Left lung (tissue), 10 donors: Measurements from ENCODE around the gene PIH1D1. TPM values are rescaled to one million over a fixed set of nuclear protein-coding genes. Genes with fewer than 3 reads are reported as not detected.
A peak's percentile ranks its signal among the peaks of the same experiment; 100 is the strongest.

Experiments
- ATAC-seq: fragments of 200-7000 bp; cut with Tn5 transposase; one replicate; pipeline ENCODE4 v1.9.1; 2020; ENCODE audit warnings: moderate library complexity
- DNase-seq, 4 donors: peaks; one replicate each; pipeline ENCODE4 v3.0.0-alpha.2; 2013 to 2020
- H3K27ac ChIP-seq, 2 donors: fragments of 200-600 bp; sonication (generic) in 1 of 2; one replicate each; pipeline versions ENCODE4 v1.5.0 to v1.8.0; 2020 to 2021
- H3K27me3 ChIP-seq, 2 donors: fragments of 200-600 bp; sonication (generic) in 1 of 2; one replicate each; pipeline versions ENCODE4 v1.5.0 to v1.8.0; 2020 to 2021
- H3K36me3 ChIP-seq, 2 donors: fragments of 200-600 bp; sonication (generic) in 1 of 2; one replicate each; pipeline versions ENCODE4 v1.5.0 to v1.8.0; 2020 to 2021
- H3K4me1 ChIP-seq, 2 donors: fragments of 200-600 bp; one replicate each; pipeline ENCODE4 v1.8.0; 2021
- H3K4me3 ChIP-seq, 2 donors: fragments of 200-600 bp; sonication (generic) in 1 of 2; one replicate each; pipeline versions ENCODE4 v1.5.0 to v1.8.0; 2020 to 2021; ENCODE audit warnings: mild to moderate bottlenecking in 1 of 2
- H3K9me3 ChIP-seq, 2 donors: fragments of 200-600 bp; sonication (generic) in 1 of 2; one replicate each; pipeline versions ENCODE4 v1.5.0 to v1.8.0; 2020 to 2021
- CTCF ChIP-seq, 2 donors: fragments of 200-600 bp; sonication (generic) in 1 of 2; IDR thresholded peaks; one replicate each; pipeline versions ENCODE4 v1.5.0 to v1.8.0; 2021; ENCODE audit warnings: antibody characterized with exemption in 2 of 2
- intact Hi-C, 2 donors: fragments of 100-400 bp; cut with DNase I; formaldehyde crosslinking; loops; one replicate each; pipeline versions ENCODE4 v1.11.2 to v1.14.2; 2022
- polyA plus RNA-seq, 6 donors: library from polyadenylated mRNA; unstranded; fragments of 120-200 nt; gene quantifications; one replicate each; pipeline ENCODE4 v1.2.1, GENCODE V29; 2013; ENCODE audit not compliant: insufficient read length in 6 of 6
- total RNA-seq, 2 donors: library from RNA; stranded (reverse); fragmentation: NEBNext Ultra II Directional; extraction: Animal tissue kit (Norgen Biotek cat#: 25700); gene quantifications; one replicate each; pipeline ENCODE4 v1.2.1, GENCODE V29; 2021
- donor health status: DM: no; HTN: yes; CAD: no.
- donor health status: DM: no; HTN: no; CAD: no.

The PIH1D1 gene
- total and polyA plus RNA-seq, 8 donors = 54.4 to 93.2 (median 78.5) TPM

- Histone ChIP-seq H3K36me3 (no peaks in the 10 kb centered on the region), H3K4me1 (peaks cover 7 to 34% of the 10 kb centered on the region in 2 donors), H3K9me3 (no peaks in the 10 kb centered on the region), H3K4me3 (no peak within 1 kb of the TSS), H3K27me3 (peaks cover 83 to 99% of the 10 kb centered on the region in 2 donors), H3K27ac (no peak within 1 kb of the TSS)
- no peak for DNase-seq
- intact Hi-C loops = no loop called here
- ATAC-seq = no peak
- TF ChIP-seq CTCF (IDR thresholded peaks at IDR 0.05) = no peak
Observed at GRCh38 chr19:49423071-49423984, 28.3 kb downstream of the PIH1D1 start, which contains the start of gene PTH2. Gene PTH2 (minus strand): TSS chr19:49423441. CDS start chr19:49423339, 102 bp downstream.

GRCh38 chr19:49422407-49423070 lies 29.1 kb downstream of the PIH1D1 start:
- Histone ChIP-seq H3K27ac (no peak overlapping the region), H3K27me3 (peaks cover 75 to 95% of the 10 kb centered on the region in 2 donors), H3K36me3 (no peaks in the 10 kb centered on the region), H3K4me3 (no peak overlapping the region), H3K9me3 (no peaks in the 10 kb centered on the region), H3K4me1 (peaks cover 7 to 26% of the 10 kb centered on the region in 2 donors)
- DNase-seq (peak in 1 of 4 donors; percentile 35), ATAC-seq (peak; percentile 63)
- peak in 1 of 2 donors; percentile 41 for TF ChIP-seq CTCF (IDR thresholded peaks at IDR 0.05)
- intact Hi-C loops = no loop called here

- Histone ChIP-seq H3K27me3 (peaks cover 68 to 95% of the 10 kb centered on the region in 2 donors), H3K4me1 (peaks cover 7 to 26% of the 10 kb centered on the region in 2 donors), H3K36me3 (no peaks in the 10 kb centered on the region), H3K4me3 (no peak overlapping the region), H3K27ac (no peak overlapping the region), H3K9me3 (no peaks in the 10 kb centered on the region)
- intact Hi-C loops = no loop called here
- TF ChIP-seq CTCF (IDR thresholded peaks at IDR 0.05) = no peak
- no peak for DNase-seq
- no peak for ATAC-seq
Observed at GRCh38 chr19:49421878-49422202, 29.8 kb downstream of the PIH1D1 start.

- Histone ChIP-seq H3K27ac (no peak overlapping the region), H3K27me3 (peaks cover 63 to 94% of the 10 kb centered on the region in 2 donors), H3K36me3 (no peaks in the 10 kb centered on the region), H3K9me3 (no peaks in the 10 kb centered on the region), H3K4me1 (peaks cover 7 to 26% of the 10 kb centered on the region in 2 donors), H3K4me3 (peak overlapping the region in 1 of 2 donors; percentile 18)
- DNase-seq (peak; percentile 65 to 86 (median 76)), ATAC-seq (peak; percentile 90)
- intact Hi-C loops = no loop called here
- no peak for TF ChIP-seq CTCF (IDR thresholded peaks at IDR 0.05)
Observed at GRCh38 chr19:49421039-49421877, 30.4 kb downstream of the PIH1D1 start.
